Thoracic aorta (tissue), 2 donors: ENCODE results near the gene DEPDC1B. TPM values are rescaled to one million over a fixed set of nuclear protein-coding genes. Genes with fewer than 3 reads are reported as not detected.
A peak's percentile ranks its signal among the peaks of the same experiment; 100 is the strongest.

Experiments
- ATAC-seq: fragments of 150-250 bp; one replicate; pipeline ENCODE4 v1.8.0; 2017; ENCODE audit warnings: low read depth; ENCODE audit not compliant: insufficient number of reproducible peaks, low FRiP score
- DNase-seq: peaks from one replicate; pipeline ENCODE4 v3.0.0-alpha.2; 2020; ENCODE audit warnings: low spot score
- H3K27ac ChIP-seq, 2 donors: fragments of 200-600 bp; sonication (generic); 1 replicate in 1 of 2; 2 replicates in 1 of 2; pipeline ENCODE4 v1.5.1; 2016; ENCODE audit warnings: mild to moderate bottlenecking in 2 of 2, moderate library complexity in 2 of 2
- H3K27me3 ChIP-seq: fragments of 200-600 bp; sonication (generic); replicated peaks from 2 replicates; pipeline ENCODE4 v1.6.0; 2016; ENCODE audit warnings: mild to moderate bottlenecking; ENCODE audit not compliant: insufficient read depth
- H3K36me3 ChIP-seq: fragments of 200-600 bp; sonication (generic); one replicate; pipeline ENCODE4 v1.5.1; 2016
- H3K4me1 ChIP-seq, 2 donors: fragments of 200-600 bp; sonication (generic); 1 replicate in 1 of 2; 2 replicates in 1 of 2; pipeline versions ENCODE4 v1.5.1 to v1.6.0; 2016; ENCODE audit warnings: low read depth in 2 of 2, mild to moderate bottlenecking in 1 of 2; ENCODE audit not compliant: control insufficient read depth in 1 of 2
- H3K4me3 ChIP-seq: fragments of 200-600 bp; sonication (generic); 2 replicates; pipeline ENCODE4 v1.5.1; 2016; ENCODE audit warnings: mild to moderate bottlenecking
- H3K9me3 ChIP-seq: fragments of 200-600 bp; sonication (generic); 2 replicates; pipeline ENCODE4 v1.5.1; 2016
- CTCF ChIP-seq: fragments of 200-600 bp; sonication (generic); IDR thresholded peaks from one replicate; pipeline ENCODE4 v1.5.1; 2019; ENCODE audit warnings: antibody characterized with exemption
- total RNA-seq, 2 donors: library from RNA; depleted of rRNA; stranded (reverse); fragments of >200 nt; gene quantifications; one replicate each; pipeline versions ENCODE4 v1.1.0 to v1.2.3, GENCODE V29; 2016

The DEPDC1B gene
- total RNA-seq = not detected

GRCh38 chr5:60699609-60700415 is at the start of gene DEPDC1B:
DEPDC1B (minus strand) TSS chr5:60700166; CDS start chr5:60700093, 73 bp downstream.
- Histone ChIP-seq H3K4me1 (peaks cover 0 to 14% of the 10 kb centered on the region in 2 donors), H3K27me3 (no peaks in the 10 kb centered on the region), H3K9me3 (no peaks in the 10 kb centered on the region), H3K4me3 (peak within 1 kb of the TSS; percentile 81), H3K36me3 (no peaks in the 10 kb centered on the region), H3K27ac (peak within 1 kb of the TSS; percentile 43 to 53)
- peak; percentile 58 for DNase-seq
- TF ChIP-seq CTCF = no peak
- peak; percentile 40 for ATAC-seq

- Histone ChIP-seq H3K9me3 (no peaks in the 10 kb centered on the region), H3K27me3 (no peaks in the 10 kb centered on the region), H3K27ac (no peak overlapping the region), H3K36me3 (no peaks in the 10 kb centered on the region), H3K4me3 (no peak overlapping the region), H3K4me1 (no peaks in the 10 kb centered on the region)
- no peak for DNase-seq
- ATAC-seq = no peak
- no peak for TF ChIP-seq CTCF
Measured at GRCh38 chr5:60744682-60745081, 44.7 kb upstream of the DEPDC1B start.

GRCh38 chr5:60743511-60744314 is 43.7 kb upstream of the DEPDC1B start:
- H3K27me3 ChIP-seq = no peaks in the 10 kb centered on the region
- H3K27ac ChIP-seq = no peak overlapping the region
- DNase-seq (no peak), ATAC-seq (no peak)
- H3K4me3 ChIP-seq = no peak overlapping the region
- H3K36me3 ChIP-seq = no peaks in the 10 kb centered on the region
- no peak for TF ChIP-seq CTCF
- no peaks in the 10 kb centered on the region for H3K4me1 ChIP-seq
- no peaks in the 10 kb centered on the region for H3K9me3 ChIP-seq

GRCh38 chr5:60740322-60740721 is 40.4 kb upstream of the DEPDC1B start:
- no peaks in the 10 kb centered on the region for H3K36me3 ChIP-seq
- no peak for TF ChIP-seq CTCF
- no peaks in the 10 kb centered on the region for H3K9me3 ChIP-seq
- no peaks in the 10 kb centered on the region for H3K27me3 ChIP-seq
- no peak overlapping the region for H3K27ac ChIP-seq
- H3K4me1 ChIP-seq = no peaks in the 10 kb centered on the region
- DNase-seq (no peak), ATAC-seq (no peak)
- no peak overlapping the region for H3K4me3 ChIP-seq

GRCh38 chr5:60738933-60739332 is 39.0 kb upstream of the DEPDC1B start:
- Histone ChIP-seq H3K4me1 (no peaks in the 10 kb centered on the region), H3K36me3 (no peaks in the 10 kb centered on the region), H3K27ac (no peak overlapping the region), H3K27me3 (no peaks in the 10 kb centered on the region), H3K4me3 (no peak overlapping the region), H3K9me3 (no peaks in the 10 kb centered on the region)
- DNase-seq (no peak), ATAC-seq (no peak)
- TF ChIP-seq CTCF = no peak
